Activated T-helper 1 cell treated with Interleukin-2 at 50 U/mL for 16 hours (primary cell): Measurements from ENCODE around the gene RBM4.
A peak's percentile ranks its signal among the peaks of the same experiment; 100 is the strongest.

Experiments
- DNase-seq: peaks from one replicate; pipeline ENCODE4 v3.0.0-alpha.2; 2020; ENCODE audit warnings: low read depth

Gene RBM4

GRCh38 chr11:66689661-66690590 lies 51.4 kb downstream of the RBM4 start:
- no peak for DNase-seq

GRCh38 chr11:66691311-66691980 lies 52.9 kb downstream of the RBM4 start:
- DNase-seq = no peak

- no peak for DNase-seq
Measured at GRCh38 chr11:66692446-66692845, 53.9 kb downstream of the RBM4 start.

GRCh38 chr11:66692871-66693331 lies 54.4 kb downstream of the RBM4 start:
- no peak for DNase-seq

- DNase-seq = no peak
Measured at GRCh38 chr11:66693356-66694055, 55.0 kb downstream of the RBM4 start.

GRCh38 chr11:66694056-66694410 lies 55.5 kb downstream of the RBM4 start:
- DNase-seq = no peak

- peak; percentile 61 for DNase-seq
Measured at GRCh38 chr11:66694732-66695207, 56.3 kb downstream of the RBM4 start.
